Fibroblast of lung (primary cell): ENCODE measurements around the gene CANX.
"Not testable (repeated sequence)": the region's sequence is repeated elsewhere in the genome, so short reads cannot be mapped to it uniquely, and the experiment has no call there.

ENCODE experiments used
- EZH2 ChIP-seq: IDR thresholded peaks from 2 replicates; pipeline ENCODE4 v1.5.1; 2012; ENCODE audit warnings: low read length, control low read depth, mild to moderate bottlenecking; ENCODE audit errors: missing control alignments
- TF ChIP-seq, protein P1 (sequence below), 2 donors: IDR thresholded peaks in 1 of 2; conservative IDR thresholded peaks in 1 of 2; 1 replicate in 1 of 2; 2 replicates in 1 of 2; pipeline ENCODE4 v1.5.1; 2011 to 2012; ENCODE audit warnings: low read length in 2 of 2, control low read depth in 1 of 2, inconsistent platforms in 1 of 2, low read depth in 1 of 2, mild to moderate bottlenecking in 1 of 2

GRCh38 chr5:179744106-179744505 lies 45.3 kb downstream of the CANX start:
- TF ChIP-seq, protein P1, sequence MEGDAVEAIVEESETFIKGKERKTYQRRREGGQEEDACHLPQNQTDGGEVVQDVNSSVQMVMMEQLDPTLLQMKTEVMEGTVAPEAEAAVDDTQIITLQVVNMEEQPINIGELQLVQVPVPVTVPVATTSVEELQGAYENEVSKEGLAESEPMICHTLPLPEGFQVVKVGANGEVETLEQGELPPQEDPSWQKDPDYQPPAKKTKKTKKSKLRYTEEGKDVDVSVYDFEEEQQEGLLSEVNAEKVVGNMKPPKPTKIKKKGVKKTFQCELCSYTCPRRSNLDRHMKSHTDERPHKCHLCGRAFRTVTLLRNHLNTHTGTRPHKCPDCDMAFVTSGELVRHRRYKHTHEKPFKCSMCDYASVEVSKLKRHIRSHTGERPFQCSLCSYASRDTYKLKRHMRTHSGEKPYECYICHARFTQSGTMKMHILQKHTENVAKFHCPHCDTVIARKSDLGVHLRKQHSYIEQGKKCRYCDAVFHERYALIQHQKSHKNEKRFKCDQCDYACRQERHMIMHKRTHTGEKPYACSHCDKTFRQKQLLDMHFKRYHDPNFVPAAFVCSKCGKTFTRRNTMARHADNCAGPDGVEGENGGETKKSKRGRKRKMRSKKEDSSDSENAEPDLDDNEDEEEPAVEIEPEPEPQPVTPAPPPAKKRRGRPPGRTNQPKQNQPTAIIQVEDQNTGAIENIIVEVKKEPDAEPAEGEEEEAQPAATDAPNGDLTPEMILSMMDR (conservative IDR thresholded peaks at IDR 0.05 in 1 of 2, IDR thresholded peaks at IDR 0.05 in 1 of 2; ENCODE audit: low read depth in 1 of 2, low read length in 2 of 2): not testable (repeated sequence)
- TF ChIP-seq EZH2: not testable (repeated sequence)
